HEK293T (cell line): Measurements from ENCODE around the gene FNDC11.

Source experiments
- CTCF ChIA-PET: fragments of 350-600 bp; formaldehyde crosslinking; extraction: SDS; loops from one replicate; lab custom pipeline; 2021; ENCODE audit warnings: antibody characterized with exemption, inconsistent platforms; lab: Yijun Ruan, JAX
- POLR2A ChIA-PET: fragments of 350-600 bp; formaldehyde crosslinking; extraction: SDS; loops from one replicate; lab custom pipeline; 2020; ENCODE audit warnings: antibody characterized with exemption, inconsistent platforms; lab: Yijun Ruan, JAX
- DNase-seq: peaks from one replicate; pipeline ENCODE4 v3.0.0; 2012; ENCODE audit warnings: mixed read lengths; ENCODE audit errors: extremely low spot score
- ARNT ChIP-seq: fragments of 450-650 bp; IDR thresholded peaks from 2 replicates; pipeline ENCODE4 v1.6.1; 2017; ENCODE audit warnings: mild to moderate bottlenecking
- BHLHE40 ChIP-seq: fragments of 450-650 bp; IDR thresholded peaks from 2 replicates; pipeline ENCODE4 v1.6.1; 2016; ENCODE audit warnings: mild to moderate bottlenecking, moderate library complexity, borderline replicate concordance
- CTBP1 ChIP-seq: fragments of 450-650 bp; IDR thresholded peaks from 2 replicates; pipeline ENCODE4 v1.6.1; 2016; ENCODE audit warnings: borderline replicate concordance
- ELF4 ChIP-seq: fragments of 450-650 bp; IDR thresholded peaks from 2 replicates; pipeline ENCODE4 v1.6.1; 2017; ENCODE audit warnings: antibody characterized with exemption
- FOXA1 ChIP-seq: fragments of 450-650 bp; IDR thresholded peaks from 2 replicates; pipeline ENCODE4 v1.6.1; 2016; ENCODE audit warnings: mild to moderate bottlenecking
- FOXK2 ChIP-seq: fragments of 450-650 bp; IDR thresholded peaks from 2 replicates; pipeline ENCODE4 v1.6.1; 2016; ENCODE audit warnings: mild to moderate bottlenecking
- FOXM1 ChIP-seq: fragments of 450-650 bp; IDR thresholded peaks from 2 replicates; pipeline ENCODE4 v1.6.1; 2017; ENCODE audit warnings: mild to moderate bottlenecking, borderline replicate concordance
- HDGF ChIP-seq: fragments of 450-650 bp; IDR thresholded peaks from 2 replicates; pipeline ENCODE4 v1.6.1; 2017; ENCODE audit warnings: antibody characterized with exemption, borderline replicate concordance
- L3MBTL2 ChIP-seq: fragments of 450-650 bp; conservative IDR thresholded peaks from 2 replicates; pipeline ENCODE4 v1.6.1; 2016; ENCODE audit warnings: mild to moderate bottlenecking
- LEF1 ChIP-seq: fragments of 450-650 bp; IDR thresholded peaks from 2 replicates; pipeline ENCODE4 v1.6.1; 2017; ENCODE audit warnings: mild to moderate bottlenecking, borderline replicate concordance
- NFRKB ChIP-seq: fragments of 450-650 bp; IDR thresholded peaks from 2 replicates; pipeline ENCODE4 v1.6.1; 2016; ENCODE audit warnings: mild to moderate bottlenecking, moderate library complexity
- SP1 ChIP-seq: fragments of 450-650 bp; IDR thresholded peaks from 2 replicates; pipeline ENCODE4 v1.6.1; 2017
- SUZ12 ChIP-seq: fragments of 450-650 bp; IDR thresholded peaks from 2 replicates; pipeline ENCODE4 v1.6.1; 2016; ENCODE audit warnings: mild to moderate bottlenecking
- TARDBP ChIP-seq: fragments of 450-650 bp; IDR thresholded peaks from 2 replicates; pipeline ENCODE4 v1.6.1; 2016
- ZNF384 ChIP-seq: fragments of 450-650 bp; IDR thresholded peaks from 2 replicates; pipeline ENCODE4 v1.6.1; 2016
- TF ChIP-seq, protein P1 (sequence below): fragments of 450-650 bp; IDR thresholded peaks from 2 replicates; pipeline ENCODE4 v1.6.1; 2016

FNDC11 gene

DNA sequence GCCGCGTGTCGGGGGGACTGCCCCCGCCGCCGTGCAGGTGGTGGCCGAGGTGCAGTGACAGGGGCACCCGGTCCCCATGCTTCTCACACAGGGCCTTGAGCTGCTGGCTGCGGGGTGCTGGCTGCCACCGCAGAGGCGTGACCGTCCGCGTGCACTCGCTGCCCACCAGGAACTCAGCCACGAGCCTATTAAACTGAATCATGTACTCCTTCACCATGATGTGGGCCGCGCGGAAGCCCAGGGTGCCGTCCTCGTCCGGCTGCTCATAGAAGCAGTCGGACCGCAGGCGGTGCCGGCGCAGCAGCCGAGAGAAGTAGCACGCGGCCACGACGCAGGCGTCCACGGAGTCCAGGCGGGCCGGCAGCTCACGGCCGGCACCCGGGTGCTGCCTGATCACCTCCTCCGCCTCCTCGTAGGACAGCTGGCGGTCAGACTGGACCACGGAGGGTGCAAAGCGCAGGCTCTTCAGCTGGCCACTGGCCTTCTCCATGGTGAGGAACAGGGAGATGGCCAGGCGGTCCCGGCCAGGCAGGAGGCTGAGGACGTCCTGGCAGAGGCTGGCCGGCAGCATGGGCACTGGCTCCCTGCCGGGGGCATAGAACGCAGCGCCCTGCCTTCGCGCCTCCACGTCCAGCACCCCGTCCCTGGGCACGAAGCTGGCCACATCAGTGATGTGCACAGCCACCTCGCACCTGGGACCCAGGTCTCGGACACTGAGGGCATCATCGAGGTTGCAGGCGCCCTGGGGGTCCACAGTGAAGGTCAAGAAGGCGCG, 10.3 kb downstream of the FNDC11 start:
- TF ChIP-seq, protein P1, sequence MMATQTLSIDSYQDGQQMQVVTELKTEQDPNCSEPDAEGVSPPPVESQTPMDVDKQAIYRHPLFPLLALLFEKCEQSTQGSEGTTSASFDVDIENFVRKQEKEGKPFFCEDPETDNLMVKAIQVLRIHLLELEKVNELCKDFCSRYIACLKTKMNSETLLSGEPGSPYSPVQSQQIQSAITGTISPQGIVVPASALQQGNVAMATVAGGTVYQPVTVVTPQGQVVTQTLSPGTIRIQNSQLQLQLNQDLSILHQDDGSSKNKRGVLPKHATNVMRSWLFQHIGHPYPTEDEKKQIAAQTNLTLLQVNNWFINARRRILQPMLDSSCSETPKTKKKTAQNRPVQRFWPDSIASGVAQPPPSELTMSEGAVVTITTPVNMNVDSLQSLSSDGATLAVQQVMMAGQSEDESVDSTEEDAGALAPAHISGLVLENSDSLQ = no peak
- TF ChIP-seq SUZ12 = no peak
- TF ChIP-seq CTBP1 = no peak
- TF ChIP-seq BHLHE40 = no peak
- no peak for TF ChIP-seq L3MBTL2
- TF ChIP-seq HDGF = no peak
- TF ChIP-seq FOXM1 = no peak
- no peak for TF ChIP-seq ZNF384
- TF ChIP-seq FOXA1 = no peak
- CTCF ChIA-PET = no interaction called here
- POLR2A ChIA-PET = no interaction called here
- no peak for DNase-seq

DNA sequence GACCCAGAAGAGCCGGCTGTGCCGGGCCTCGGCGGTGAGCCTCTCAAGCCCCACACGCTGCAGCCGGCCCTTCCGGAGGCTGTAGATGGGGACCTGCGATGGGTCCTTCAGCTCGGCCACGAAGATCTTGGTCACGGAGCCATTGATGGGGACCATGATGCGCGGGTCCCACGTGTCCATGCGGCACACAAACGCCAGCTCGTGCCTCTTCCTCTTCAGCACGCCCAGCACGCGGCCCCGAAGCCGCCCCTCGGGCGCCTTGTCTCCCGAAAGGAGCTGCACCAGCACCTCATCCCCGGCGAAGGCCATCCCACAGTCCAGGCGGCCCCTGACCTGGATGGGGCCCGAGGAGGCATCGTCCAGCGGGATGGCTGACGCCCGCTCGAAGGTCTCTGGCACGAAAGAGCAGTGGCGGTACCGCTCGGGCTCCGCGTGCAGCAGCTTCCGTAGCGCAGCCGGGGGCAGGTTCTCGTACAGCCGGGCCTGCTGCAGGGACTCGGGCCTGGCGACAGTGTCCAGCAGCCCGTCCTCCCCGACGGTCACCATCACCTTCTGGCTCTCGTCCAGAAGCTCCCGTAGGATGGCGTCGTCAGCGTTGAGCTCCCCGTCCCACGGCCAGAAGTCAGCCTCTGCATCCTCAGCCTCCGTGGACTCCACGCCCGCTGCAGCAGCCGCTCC, 11.2 kb downstream of the FNDC11 start:
- POLR2A ChIA-PET = no interaction called here
- DNase-seq = no peak
- TF ChIP-seq LEF1 (no peak), BHLHE40 (no peak), L3MBTL2 (no peak), ZNF384 (no peak), SUZ12 (no peak), NFRKB (no peak), FOXK2 (no peak), SP1 (no peak), ARNT (no peak), TARDBP (no peak), CTBP1 (no peak)
- TF ChIP-seq, protein P1 = no peak
- CTCF ChIA-PET = no interaction called here

DNA sequence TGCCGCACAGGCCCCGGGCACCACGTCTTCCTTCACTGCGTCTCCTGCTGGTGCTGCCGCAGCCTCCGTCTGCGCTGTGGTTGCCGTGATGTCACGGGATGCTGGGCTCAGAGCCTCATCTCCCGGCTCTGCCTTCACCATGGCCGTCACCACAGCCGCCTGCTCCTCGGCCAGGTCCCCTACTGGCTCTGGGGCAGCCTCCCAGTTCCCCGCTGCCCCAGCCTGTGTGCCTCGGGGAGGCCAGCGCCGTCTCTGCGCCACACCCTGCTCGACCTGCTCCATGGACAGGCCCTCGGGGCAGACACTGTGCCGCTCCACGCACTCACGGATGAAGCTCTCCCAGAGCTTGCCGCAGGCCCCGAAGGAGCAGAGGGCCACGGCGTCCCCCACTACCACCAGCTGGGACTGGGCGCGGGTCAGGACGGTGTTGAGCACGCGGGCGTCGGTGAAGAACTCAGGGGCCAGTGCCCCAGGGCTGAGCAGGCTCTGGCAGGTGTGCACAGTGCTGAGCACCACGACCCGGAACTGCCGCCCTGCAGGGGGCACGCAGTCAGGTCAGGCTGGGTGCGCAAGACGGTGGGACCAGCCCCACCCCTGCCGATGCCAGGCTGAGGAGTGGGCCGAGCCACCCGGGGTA, 11.9 kb downstream of the FNDC11 start:
- ChIA-PET POLR2A (no interaction called here), CTCF (no interaction called here)
- TF ChIP-seq LEF1 = no peak
- no peak for TF ChIP-seq L3MBTL2
- TF ChIP-seq ZNF384 = no peak
- no peak for TF ChIP-seq SP1
- TF ChIP-seq SUZ12 = no peak
- TF ChIP-seq ARNT = no peak
- no peak for TF ChIP-seq ELF4
- TF ChIP-seq CTBP1 = no peak
- TF ChIP-seq NFRKB = no peak
- no peak for TF ChIP-seq HDGF
- TF ChIP-seq BHLHE40 = no peak
- no peak for TF ChIP-seq TARDBP
- DNase-seq = no peak

DNA sequence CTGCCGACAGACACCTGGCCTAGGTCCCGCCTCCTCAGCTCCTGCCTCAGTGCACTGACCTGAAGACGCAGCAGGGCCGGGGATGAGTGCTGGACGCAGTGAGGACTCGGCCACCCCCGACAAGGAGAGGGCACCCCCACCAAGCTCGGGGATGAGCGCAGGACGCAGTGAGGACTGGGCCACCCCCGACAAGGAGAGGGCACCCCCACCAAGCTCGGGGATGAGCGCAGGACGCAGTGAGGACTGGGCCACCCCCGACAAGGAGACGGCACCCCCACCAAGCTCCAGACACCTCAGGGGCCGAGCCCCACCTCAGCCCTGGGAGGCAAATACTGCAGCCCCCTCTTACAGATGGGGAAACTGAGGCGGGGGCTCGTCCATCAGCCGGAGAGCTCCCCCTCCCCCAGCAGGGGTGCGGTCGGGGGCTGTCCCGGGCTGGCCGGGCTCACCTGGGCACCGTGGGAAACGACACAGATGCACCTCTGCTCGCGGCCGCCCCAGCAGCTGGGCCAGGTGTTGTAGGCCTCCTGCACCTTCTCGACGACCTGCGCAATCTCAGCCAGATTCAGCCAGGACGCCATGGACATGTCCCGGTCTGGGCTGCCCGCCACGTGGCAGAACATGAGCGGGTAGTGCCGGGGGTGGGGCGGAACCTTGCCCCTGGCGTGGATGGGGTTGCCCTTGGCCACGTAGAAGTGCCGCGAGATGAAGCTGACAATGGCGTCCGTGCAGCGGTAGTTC, 12.6 kb downstream of the FNDC11 start:
- CTCF ChIA-PET = no interaction called here
- POLR2A ChIA-PET = no interaction called here
- DNase-seq = no peak
- TF ChIP-seq ZNF384 = no peak
- no peak for TF ChIP-seq L3MBTL2
- TF ChIP-seq FOXK2 = no peak
- TF ChIP-seq ELF4 = no peak
- no peak for TF ChIP-seq SP1
- TF ChIP-seq ARNT = no peak
- no peak for TF ChIP-seq CTBP1
- TF ChIP-seq LEF1 = no peak
- no peak for TF ChIP-seq FOXM1
- TF ChIP-seq TARDBP = no peak

DNA sequence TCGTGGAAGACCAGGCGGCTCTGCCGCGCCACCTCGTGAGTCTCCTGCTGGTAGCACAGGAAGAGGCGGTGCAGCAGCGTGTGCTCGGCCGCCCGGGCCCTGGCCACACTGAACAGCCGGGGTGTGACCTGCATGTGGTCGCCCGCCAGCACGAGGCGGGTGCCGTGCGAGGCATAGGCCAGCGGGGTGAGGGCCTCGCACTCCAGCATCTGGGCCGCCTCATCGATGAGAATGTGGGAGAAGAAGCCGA, 13.1 kb downstream of the FNDC11 start:
- no peak for TF ChIP-seq ZNF384
- no peak for TF ChIP-seq FOXM1
- ChIA-PET POLR2A (no interaction called here), CTCF (no interaction called here)
- DNase-seq = no peak

DNA sequence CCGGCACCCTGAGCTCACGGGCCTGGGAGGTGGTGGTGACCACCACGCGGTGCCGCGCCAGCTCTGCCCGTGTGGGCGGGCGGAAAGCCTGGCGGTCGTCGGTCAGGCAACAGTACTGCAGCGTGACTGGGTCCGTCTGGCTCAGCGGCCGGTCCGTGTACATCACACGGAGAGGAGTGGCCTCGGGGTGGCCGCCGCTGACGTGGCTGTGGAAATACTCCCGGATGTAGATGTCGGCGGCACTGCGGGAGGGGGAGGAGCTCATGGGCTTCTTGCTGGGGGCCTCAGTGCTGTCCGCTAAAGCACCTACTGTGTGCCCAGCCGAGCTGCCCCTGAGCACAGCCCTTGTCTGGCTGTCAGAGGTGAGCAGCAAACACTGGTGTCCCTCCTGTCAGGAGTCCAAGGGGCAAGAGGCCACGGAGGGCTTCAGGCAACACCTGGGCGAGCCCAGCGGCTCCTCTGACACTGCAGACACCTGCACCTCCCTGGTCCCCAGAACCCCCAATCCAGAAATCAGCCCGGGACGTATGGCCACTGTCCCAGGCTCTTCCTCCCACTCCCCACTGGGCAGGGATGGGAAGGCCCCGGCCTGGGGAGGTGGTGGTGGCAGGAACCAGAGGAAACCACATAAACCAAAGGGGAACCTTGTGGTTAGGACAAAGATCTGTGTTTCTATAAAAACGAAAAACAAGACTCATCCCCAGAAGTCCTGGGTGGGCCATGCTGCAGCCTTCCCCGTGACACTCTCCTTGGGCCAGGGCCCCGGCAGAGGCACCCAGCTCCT, 13.6 kb downstream of the FNDC11 start:
- DNase-seq = no peak
- ChIA-PET CTCF (no interaction called here), POLR2A (no interaction called here)
- TF ChIP-seq BHLHE40 (no peak), ARNT (no peak), SUZ12 (no peak), NFRKB (no peak), CTBP1 (no peak)
